ENCODE data around the gene KRTAP9-1.

KRTAP9-1 gene

DNA sequence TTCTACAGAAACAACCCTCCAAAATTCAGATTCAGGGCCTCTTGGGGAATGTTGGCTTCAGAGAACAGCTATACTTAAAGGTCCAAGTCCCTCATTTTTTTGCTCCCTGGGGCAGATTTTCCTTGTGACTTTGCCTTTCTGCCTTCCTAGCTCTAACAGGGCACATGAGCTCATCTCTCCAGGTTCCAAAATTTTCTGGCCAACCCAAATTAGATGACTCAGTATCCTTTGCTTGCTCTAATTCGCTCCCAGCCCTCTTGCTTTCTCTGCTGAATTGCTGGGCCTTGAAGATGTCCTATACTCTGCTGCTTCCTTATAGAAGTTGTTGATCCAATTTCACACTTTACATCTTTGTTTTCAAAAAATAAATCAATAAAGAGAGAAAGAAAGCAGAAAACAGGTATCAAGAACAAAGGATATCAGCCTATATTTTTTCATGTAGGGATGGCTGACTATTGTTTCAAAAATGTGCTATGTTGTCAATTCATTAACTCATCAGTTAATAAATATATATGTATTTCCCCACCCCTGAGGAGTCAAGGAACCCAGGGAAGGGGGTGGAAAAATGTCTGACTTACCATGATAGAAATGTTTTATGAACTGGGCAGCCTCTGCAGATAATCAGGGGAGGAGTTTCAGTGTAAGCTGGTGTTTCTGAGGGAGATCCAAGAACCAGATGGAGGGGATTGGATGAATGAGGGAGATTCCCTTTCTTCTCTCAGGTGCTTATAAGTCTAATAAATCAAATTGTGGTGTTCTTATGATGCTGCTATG, 10.7 kb upstream of the KRTAP9-1 start:
- no CpG with 5 or more reads among the region's 1 CpG for WGBS (ENCODE audit: insufficient coverage, insufficient read length)

DNA sequence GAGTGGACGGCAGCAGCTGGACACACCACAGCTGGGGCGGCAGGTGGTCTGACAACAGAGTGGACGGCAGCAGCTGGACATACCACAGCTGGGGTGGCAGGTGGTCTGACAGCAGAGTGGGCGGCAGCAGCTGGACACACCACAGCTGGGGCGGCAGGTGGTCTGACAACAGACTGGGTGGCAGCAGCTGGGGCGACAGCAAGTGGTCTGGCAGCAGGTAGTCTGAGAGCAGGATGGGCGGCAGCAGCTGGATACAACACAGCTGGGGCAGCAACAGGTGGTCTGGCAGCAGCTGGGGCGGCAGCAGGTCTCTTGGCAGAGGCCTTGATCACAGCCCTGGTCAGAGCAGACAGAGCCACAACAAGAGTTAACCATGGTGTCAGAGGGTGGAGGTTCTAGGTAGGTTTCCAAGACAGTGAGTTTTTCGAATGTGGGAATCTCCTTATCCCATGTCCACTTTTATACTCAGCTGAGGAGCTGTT, 5.2 kb upstream of the KRTAP9-1 start, which contains the start of gene KRTAP4-1:
TSS of gene KRTAP4-1 (minus strand) at position 432 of the 482 bp plus-strand sequence. CDS start at position 375, 57 bp downstream.
- no peaks in the 10 kb centered on the region for H3K9me3 ChIP-seq (ENCODE audit: control insufficient read depth, insufficient read depth, low read length)
- no CpG with 5 or more reads among the region's 9 CpGs for WGBS (ENCODE audit: insufficient coverage, insufficient read length)
- H3K27ac ChIP-seq (ENCODE audit: low read length) = no peak within 1 kb of the TSS
- no peaks in the 10 kb centered on the region for H3K27me3 ChIP-seq (ENCODE audit: control insufficient read depth, insufficient read depth, low read length)
- H3K4me3 ChIP-seq (ENCODE audit: low read length) = no peak within 1 kb of the TSS
- no peaks in the 10 kb centered on the region for H3K4me1 ChIP-seq (ENCODE audit: control insufficient read depth, insufficient read depth, low read length)
- no peak for DNase-seq (ENCODE audit: low read depth, low spot score)
- no peaks in the 10 kb centered on the region for H3K36me3 ChIP-seq (ENCODE audit: control insufficient read depth, insufficient read depth, low read length)

More for the DNA sequence above, 10.7 kb upstream of the KRTAP9-1 start:
- Histone ChIP-seq H3K4me1 (ENCODE audit: control insufficient read depth, insufficient read depth, low read length) (no peaks in the 10 kb centered on the region; the same call in 1 of the 2 replicates), H3K9me3 (ENCODE audit: control insufficient read depth, insufficient read depth, low read length) (no peaks in the 10 kb centered on the region), H3K4me3 (ENCODE audit: low read length) (no peak overlapping the region), H3K27me3 (ENCODE audit: control insufficient read depth, insufficient read depth, low read length) (no peaks in the 10 kb centered on the region), H3K27ac (ENCODE audit: low read length) (no peak overlapping the region), H3K36me3 (ENCODE audit: control insufficient read depth, insufficient read depth, low read length) (no peaks in the 10 kb centered on the region)
- no peak for DNase-seq (ENCODE audit: low read depth, low spot score)

DNA sequence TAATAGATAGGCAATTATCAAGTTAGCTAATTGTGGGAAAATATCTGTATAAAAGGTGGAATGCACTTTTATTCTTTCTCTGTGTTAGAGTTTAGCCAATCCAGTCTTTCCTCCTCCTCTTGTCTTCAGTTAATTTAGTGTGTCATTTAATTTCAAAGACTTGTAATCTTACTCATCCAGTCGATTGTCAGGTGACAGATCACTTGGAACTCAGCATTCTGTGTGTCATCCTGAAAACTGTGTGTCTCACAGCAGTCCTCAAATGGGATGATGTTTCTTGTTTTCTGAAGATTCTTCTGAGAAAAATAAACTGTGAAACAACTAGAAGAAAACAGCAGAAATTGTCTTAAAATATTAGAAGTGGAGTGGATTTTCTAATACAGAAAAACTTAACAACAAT, 4.7 kb upstream of the KRTAP9-1 start:
- no peaks in the 10 kb centered on the region for H3K27me3 ChIP-seq (ENCODE audit: control insufficient read depth, insufficient read depth, low read length)
- no peak overlapping the region for H3K27ac ChIP-seq (ENCODE audit: low read length)
- DNase-seq (ENCODE audit: low read depth, low spot score) = no peak
- WGBS (ENCODE audit: insufficient coverage, insufficient read length) = no CpG with 5 or more reads among the region's 1 CpG
- no peak overlapping the region for H3K4me3 ChIP-seq (ENCODE audit: low read length)
- H3K36me3 ChIP-seq (ENCODE audit: control insufficient read depth, insufficient read depth, low read length) = no peaks in the 10 kb centered on the region
- no peaks in the 10 kb centered on the region for H3K4me1 ChIP-seq (ENCODE audit: control insufficient read depth, insufficient read depth, low read length)
- no peaks in the 10 kb centered on the region for H3K9me3 ChIP-seq (ENCODE audit: control insufficient read depth, insufficient read depth, low read length)

DNA sequence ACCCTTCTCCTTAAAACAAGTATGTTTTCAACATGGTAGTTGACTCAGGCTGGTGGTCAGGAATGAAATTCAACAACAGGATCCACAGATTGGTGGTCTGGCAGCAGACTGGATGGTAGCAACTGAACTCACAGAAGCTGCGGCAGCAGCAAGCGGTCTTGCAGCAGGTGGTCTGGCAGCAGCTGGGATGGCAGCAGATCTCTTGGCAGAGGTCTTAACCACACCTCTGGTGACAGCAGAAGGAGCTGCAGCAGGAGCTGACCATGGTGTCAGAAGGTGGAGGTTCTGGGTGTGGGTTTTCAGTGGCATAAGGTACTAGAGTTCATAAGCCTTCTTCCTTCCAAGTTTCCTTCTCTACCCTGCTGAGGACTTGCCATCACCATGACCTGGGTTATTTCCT, 2.8 kb upstream of the KRTAP9-1 start:
- no peaks in the 10 kb centered on the region for H3K36me3 ChIP-seq (ENCODE audit: control insufficient read depth, insufficient read depth, low read length)
- no peak overlapping the region for H3K4me3 ChIP-seq (ENCODE audit: low read length)
- peaks cover 2% of the 10 kb centered on the region; the same call in 1 of the 2 replicates for H3K4me1 ChIP-seq (ENCODE audit: control insufficient read depth, insufficient read depth, low read length)
- no peaks in the 10 kb centered on the region for H3K9me3 ChIP-seq (ENCODE audit: control insufficient read depth, insufficient read depth, low read length)
- DNase-seq (ENCODE audit: low read depth, low spot score) = no peak
- no CpG with 5 or more reads among the region's 2 CpGs for WGBS (ENCODE audit: insufficient coverage, insufficient read length)
- no peaks in the 10 kb centered on the region for H3K27me3 ChIP-seq (ENCODE audit: control insufficient read depth, insufficient read depth, low read length)
- H3K27ac ChIP-seq (ENCODE audit: low read length) = no peak overlapping the region

DNA sequence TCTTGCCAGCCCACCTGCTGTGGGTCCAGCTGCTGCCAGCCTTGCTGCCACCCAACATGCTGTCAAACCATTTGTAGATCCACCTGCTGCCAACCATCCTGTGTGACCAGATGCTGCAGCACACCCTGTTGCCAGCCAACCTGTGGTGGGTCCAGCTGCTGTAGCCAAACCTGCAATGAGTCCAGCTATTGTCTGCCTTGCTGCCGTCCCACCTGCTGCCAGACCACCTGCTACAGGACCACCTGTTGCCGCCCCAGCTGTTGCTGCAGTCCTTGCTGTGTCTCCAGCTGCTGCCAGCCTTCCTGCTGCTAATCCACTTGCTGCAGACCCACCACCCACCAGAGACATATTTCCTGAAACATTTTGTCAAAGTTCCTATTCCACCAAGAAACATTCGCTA, 641 bp downstream of the KRTAP9-1 start:
- H3K27me3 ChIP-seq (ENCODE audit: control insufficient read depth, insufficient read depth, low read length) = no peaks in the 10 kb centered on the region

DNA sequence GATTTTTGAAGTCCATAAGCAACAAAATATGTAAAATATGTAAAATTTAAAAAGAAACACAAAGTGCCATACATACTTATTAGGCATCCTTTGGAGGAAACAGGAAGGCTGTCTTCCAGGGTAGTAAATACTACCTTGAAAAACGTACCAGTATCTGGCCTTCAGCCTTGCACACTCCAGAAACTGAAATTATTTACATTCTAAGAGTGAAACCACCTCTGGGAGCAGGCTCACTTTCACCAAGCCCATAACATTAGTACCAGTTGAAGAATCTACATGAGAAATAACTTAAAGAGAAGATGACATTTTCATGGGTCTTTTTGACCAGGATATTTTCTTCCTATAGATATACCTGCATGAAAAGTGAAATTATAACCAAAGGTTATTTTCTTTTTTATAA, 6.4 kb downstream of the KRTAP9-1 start:
- H3K4me1 ChIP-seq (ENCODE audit: control insufficient read depth, insufficient read depth, low read length) = no peaks in the 10 kb centered on the region
- no peaks in the 10 kb centered on the region for H3K36me3 ChIP-seq (ENCODE audit: control insufficient read depth, insufficient read depth, low read length)
- H3K9me3 ChIP-seq (ENCODE audit: control insufficient read depth, insufficient read depth, low read length) = no peaks in the 10 kb centered on the region
- H3K27ac ChIP-seq (ENCODE audit: low read length) = no peak overlapping the region
- no peaks in the 10 kb centered on the region for H3K27me3 ChIP-seq (ENCODE audit: control insufficient read depth, insufficient read depth, low read length)
- no CpG with 5 or more reads among the region's 1 CpG for WGBS (ENCODE audit: insufficient coverage, insufficient read length)
- H3K4me3 ChIP-seq (ENCODE audit: low read length) = no peak overlapping the region
- DNase-seq (ENCODE audit: low read depth, low spot score) = no peak

More for the DNA sequence above, 641 bp downstream of the KRTAP9-1 start:
- no peak for DNase-seq (ENCODE audit: low read depth, low spot score)
- Histone ChIP-seq H3K36me3 (ENCODE audit: control insufficient read depth, insufficient read depth, low read length) (no peaks in the 10 kb centered on the region), H3K4me3 (ENCODE audit: low read length) (no peak overlapping the region), H3K9me3 (ENCODE audit: control insufficient read depth, insufficient read depth, low read length) (no peaks in the 10 kb centered on the region), H3K4me1 (ENCODE audit: control insufficient read depth, insufficient read depth, low read length) (peaks cover 2% of the 10 kb centered on the region; the same call in 1 of the 2 replicates), H3K27ac (ENCODE audit: low read length) (no peak overlapping the region)
- no CpG with 5 or more reads among the region's 3 CpGs for WGBS (ENCODE audit: insufficient coverage, insufficient read length)

DNA sequence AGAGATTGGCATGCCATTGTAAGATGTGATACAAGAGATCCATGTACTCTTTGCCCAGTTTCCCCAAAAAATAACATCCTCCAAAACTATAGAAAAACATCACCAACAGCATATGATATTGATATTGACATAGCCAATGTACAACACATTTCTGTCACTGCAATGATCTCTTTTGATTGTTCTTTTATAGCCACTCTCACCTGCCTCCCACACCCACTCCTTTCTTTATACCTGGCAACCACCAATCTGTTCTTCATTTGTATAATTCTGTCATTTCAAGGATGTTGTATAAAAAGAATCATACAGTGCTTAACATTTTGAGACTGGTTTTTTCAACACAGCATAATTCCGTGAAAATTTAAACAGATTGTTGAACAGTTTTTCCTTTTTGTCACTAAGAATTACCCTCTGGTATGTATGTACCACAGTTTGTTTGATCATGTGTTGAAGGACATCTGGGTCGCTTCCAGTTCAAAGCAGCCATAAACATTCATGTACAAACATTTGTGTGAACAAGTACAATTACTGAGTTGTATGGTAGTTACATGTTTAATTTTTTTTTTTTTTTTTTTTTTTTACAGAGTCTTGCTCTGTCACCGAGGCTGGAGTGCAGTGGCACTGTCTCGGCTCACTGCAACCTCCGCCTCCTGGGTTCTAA, 9.9 kb downstream of the KRTAP9-1 start:
- no peaks in the 10 kb centered on the region for H3K36me3 ChIP-seq (ENCODE audit: control insufficient read depth, insufficient read depth, low read length)
- no peak for DNase-seq (ENCODE audit: low read depth, low spot score)

DNA sequence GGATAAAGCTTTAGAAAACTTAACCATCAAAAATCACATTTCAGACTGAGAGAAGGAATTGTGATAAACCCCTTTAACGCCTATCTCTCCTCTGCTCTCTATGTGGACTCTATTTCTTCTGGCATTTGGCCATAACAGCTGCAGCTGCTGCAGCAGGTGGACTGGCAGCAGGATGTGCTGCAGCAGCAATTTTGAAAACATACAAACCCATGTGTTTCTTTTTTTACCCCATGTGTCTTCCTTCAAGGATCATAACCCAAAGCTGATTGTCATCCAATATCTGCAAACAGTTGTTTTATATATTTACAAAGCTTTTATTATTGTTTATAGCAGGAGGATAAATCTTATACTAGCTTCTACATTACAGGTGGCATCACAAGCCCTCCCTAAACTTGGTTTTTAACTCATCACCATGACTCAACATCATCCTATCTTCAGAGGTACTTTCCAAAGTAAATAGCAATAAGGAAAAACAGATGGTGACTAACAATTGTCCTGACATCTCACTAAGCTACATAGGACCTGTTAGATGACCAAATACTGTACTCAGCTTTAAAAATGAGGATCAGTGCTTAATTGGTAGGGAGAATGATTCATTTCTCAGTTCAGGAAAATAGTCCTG, 22.3 kb downstream of the KRTAP9-1 start:
- Histone ChIP-seq H3K27ac (ENCODE audit: low read length) (no peak overlapping the region), H3K9me3 (ENCODE audit: control insufficient read depth, insufficient read depth, low read length) (no peaks in the 10 kb centered on the region), H3K4me1 (ENCODE audit: control insufficient read depth, insufficient read depth, low read length) (no peaks in the 10 kb centered on the region), H3K4me3 (ENCODE audit: low read length) (no peak overlapping the region), H3K27me3 (ENCODE audit: control insufficient read depth, insufficient read depth, low read length) (no peaks in the 10 kb centered on the region), H3K36me3 (ENCODE audit: control insufficient read depth, insufficient read depth, low read length) (no peaks in the 10 kb centered on the region)
- DNase-seq (ENCODE audit: low read depth, low spot score) = no peak
- no CpG with 5 or more reads among the region's 1 CpG for WGBS (ENCODE audit: insufficient coverage, insufficient read length)

More for the DNA sequence above, 9.9 kb downstream of the KRTAP9-1 start:
- WGBS (ENCODE audit: insufficient coverage, insufficient read length) = no CpG with 5 or more reads among the region's 5 CpGs
- no peaks in the 10 kb centered on the region for H3K27me3 ChIP-seq (ENCODE audit: control insufficient read depth, insufficient read depth, low read length)
- no peaks in the 10 kb centered on the region for H3K9me3 ChIP-seq (ENCODE audit: control insufficient read depth, insufficient read depth, low read length)
- H3K4me1 ChIP-seq (ENCODE audit: control insufficient read depth, insufficient read depth, low read length) = no peaks in the 10 kb centered on the region
- no peak overlapping the region for H3K4me3 ChIP-seq (ENCODE audit: low read length)
- no peak overlapping the region for H3K27ac ChIP-seq (ENCODE audit: low read length)

DNA sequence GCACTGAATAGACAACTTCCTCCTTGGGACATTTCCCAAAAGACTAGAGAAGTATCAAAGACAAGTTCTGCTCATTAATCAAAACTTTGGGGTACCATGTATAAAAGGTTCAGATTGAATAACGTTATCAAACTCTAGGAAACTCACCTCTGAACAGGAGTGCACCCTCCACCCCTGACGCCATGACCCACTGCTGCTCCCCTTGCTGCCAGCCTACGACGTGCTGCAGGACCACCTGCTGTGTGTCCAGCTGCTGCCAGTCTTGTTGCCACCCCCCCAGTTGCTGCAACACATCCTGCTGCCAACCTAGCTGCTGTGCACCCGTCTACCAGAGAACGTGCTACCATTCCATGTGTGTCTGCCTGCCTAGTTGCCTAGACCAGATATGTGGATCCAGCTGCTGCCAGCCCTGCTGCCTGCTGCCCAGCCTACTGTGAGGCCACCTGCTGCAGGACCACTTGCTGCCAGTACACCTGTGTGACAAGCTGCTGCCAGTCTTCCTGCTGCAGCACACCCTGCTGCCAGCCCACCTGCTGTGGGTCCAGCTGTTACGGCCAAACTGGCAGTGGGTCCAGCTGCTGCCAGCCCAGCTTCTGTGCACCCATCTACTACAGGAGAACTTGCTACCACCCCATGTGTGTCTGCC, 23.0 kb downstream of the KRTAP9-1 start:
- DNase-seq (ENCODE audit: low read depth, low spot score) = no peak
- H3K27me3 ChIP-seq (ENCODE audit: control insufficient read depth, insufficient read depth, low read length) = no peaks in the 10 kb centered on the region
- no peaks in the 10 kb centered on the region for H3K36me3 ChIP-seq (ENCODE audit: control insufficient read depth, insufficient read depth, low read length)
- H3K27ac ChIP-seq (ENCODE audit: low read length) = no peak overlapping the region
- no peaks in the 10 kb centered on the region for H3K9me3 ChIP-seq (ENCODE audit: control insufficient read depth, insufficient read depth, low read length)
- H3K4me1 ChIP-seq (ENCODE audit: control insufficient read depth, insufficient read depth, low read length) = no peaks in the 10 kb centered on the region
- WGBS (ENCODE audit: insufficient coverage, insufficient read length) = no CpG with 5 or more reads among the region's 7 CpGs
- H3K4me3 ChIP-seq (ENCODE audit: low read length) = no peak overlapping the region

DNA sequence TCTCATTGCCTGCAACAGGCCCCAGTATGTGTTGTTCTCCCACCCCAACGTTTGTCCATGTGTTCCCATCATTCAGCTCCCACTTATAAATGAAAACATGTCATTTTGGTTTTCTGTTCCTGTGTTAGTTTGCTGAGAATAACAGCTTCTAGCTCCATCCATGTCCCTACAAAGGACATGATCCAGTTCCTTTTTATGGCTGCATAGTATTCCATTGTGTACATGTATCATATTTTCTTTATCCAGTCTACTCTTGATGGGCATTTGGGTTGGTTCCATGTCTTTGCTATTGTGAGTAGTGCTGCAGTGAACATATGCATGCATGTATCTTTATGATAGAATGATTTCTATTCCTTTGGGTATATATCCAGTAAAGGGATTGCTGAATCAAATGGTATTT, 26.0 kb downstream of the KRTAP9-1 start:
- Histone ChIP-seq H3K27ac (ENCODE audit: low read length) (no peak overlapping the region), H3K27me3 (ENCODE audit: control insufficient read depth, insufficient read depth, low read length) (no peaks in the 10 kb centered on the region), H3K9me3 (ENCODE audit: control insufficient read depth, insufficient read depth, low read length) (no peaks in the 10 kb centered on the region), H3K36me3 (ENCODE audit: control insufficient read depth, insufficient read depth, low read length) (no peaks in the 10 kb centered on the region), H3K4me1 (ENCODE audit: control insufficient read depth, insufficient read depth, low read length) (no peaks in the 10 kb centered on the region), H3K4me3 (ENCODE audit: low read length) (no peak overlapping the region)
- WGBS (ENCODE audit: insufficient coverage, insufficient read length) = no CpG with 5 or more reads among the region's 1 CpG
- no peak for DNase-seq (ENCODE audit: low read depth, low spot score)
